ENCODE results near the gene ZCCHC14.

DNA sequence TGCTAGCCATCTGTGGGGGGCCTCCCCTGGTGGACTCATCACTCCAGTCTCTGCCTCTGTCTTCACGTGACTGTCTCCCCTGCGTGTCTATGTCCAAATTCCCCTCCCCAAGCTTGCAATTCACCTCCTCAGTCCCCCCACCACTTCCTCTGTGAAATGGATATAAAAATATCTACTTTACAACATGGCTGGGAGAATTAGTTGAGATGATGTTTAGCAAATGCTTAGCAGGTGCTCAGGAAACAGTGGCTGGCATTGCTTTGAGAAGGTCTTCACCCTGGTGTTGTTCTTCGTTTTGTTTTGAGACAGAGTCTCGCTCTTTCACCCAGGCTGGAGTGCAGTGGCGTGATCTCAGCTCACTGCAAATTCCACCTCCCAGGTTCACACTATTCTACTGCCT, 8.3 kb upstream of the ZCCHC14 start:
- TF ChIP-seq, protein P1, sequence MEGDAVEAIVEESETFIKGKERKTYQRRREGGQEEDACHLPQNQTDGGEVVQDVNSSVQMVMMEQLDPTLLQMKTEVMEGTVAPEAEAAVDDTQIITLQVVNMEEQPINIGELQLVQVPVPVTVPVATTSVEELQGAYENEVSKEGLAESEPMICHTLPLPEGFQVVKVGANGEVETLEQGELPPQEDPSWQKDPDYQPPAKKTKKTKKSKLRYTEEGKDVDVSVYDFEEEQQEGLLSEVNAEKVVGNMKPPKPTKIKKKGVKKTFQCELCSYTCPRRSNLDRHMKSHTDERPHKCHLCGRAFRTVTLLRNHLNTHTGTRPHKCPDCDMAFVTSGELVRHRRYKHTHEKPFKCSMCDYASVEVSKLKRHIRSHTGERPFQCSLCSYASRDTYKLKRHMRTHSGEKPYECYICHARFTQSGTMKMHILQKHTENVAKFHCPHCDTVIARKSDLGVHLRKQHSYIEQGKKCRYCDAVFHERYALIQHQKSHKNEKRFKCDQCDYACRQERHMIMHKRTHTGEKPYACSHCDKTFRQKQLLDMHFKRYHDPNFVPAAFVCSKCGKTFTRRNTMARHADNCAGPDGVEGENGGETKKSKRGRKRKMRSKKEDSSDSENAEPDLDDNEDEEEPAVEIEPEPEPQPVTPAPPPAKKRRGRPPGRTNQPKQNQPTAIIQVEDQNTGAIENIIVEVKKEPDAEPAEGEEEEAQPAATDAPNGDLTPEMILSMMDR (IDR thresholded peaks at IDR 0.05): no peak
- TF ChIP-seq POLR2A (IDR thresholded peaks at IDR 0.05) (no peak), POLR2AphosphoS5 (IDR thresholded peaks at IDR 0.05) (no peak), EP300 (IDR thresholded peaks at IDR 0.05) (no peak)
